Sigmoid colon (tissue), 7 donors: ENCODE results near the gene ATP2B1. TPM values are rescaled to one million over a fixed set of nuclear protein-coding genes. Genes with fewer than 3 reads are reported as not detected.

Source experiments
- DNase-seq: peaks from one replicate; pipeline ENCODE4 v3.0.0-alpha.2; 2019
- H3K27ac ChIP-seq, 4 donors: fragments of 200-600 bp; sonication (generic); one replicate each; pipeline ENCODE4 v1.5.1; 2016 to 2019; ENCODE audit warnings: mild to moderate bottlenecking in 1 of 4
- H3K27me3 ChIP-seq, 3 donors: fragments of 200-600 bp; sonication (generic); one replicate each; pipeline ENCODE4 v1.5.1; 2019; ENCODE audit warnings: mild to moderate bottlenecking in 1 of 3
- H3K36me3 ChIP-seq, 4 donors: fragments of 200-600 bp; sonication (generic); one replicate each; pipeline ENCODE4 v1.5.1; 2016 to 2019
- H3K4me1 ChIP-seq, 4 donors: fragments of 200-600 bp; sonication (generic); one replicate each; pipeline ENCODE4 v1.5.1; 2017 to 2019
- H3K4me3 ChIP-seq, 4 donors: fragments of 200-600 bp; sonication (generic); one replicate each; pipeline ENCODE4 v1.5.1; 2017 to 2019; ENCODE audit warnings: mild to moderate bottlenecking in 2 of 4, moderate library complexity in 1 of 4
- H3K9me3 ChIP-seq, 4 donors: fragments of 200-600 bp in 3 of 4; sonication (generic) in 3 of 4; one replicate each; pipeline versions ENCODE4 v1.5.1 to v1.6.1; 2013 to 2019
- CTCF ChIP-seq, 4 experiments: fragments of 450-650 bp in 3 of 4; fragments of 200-600 bp in 1 of 4; IDR thresholded peaks; one replicate each; pipeline ENCODE4 v1.5.1; 2016 to 2019; ENCODE audit warnings: antibody characterized with exemption in 4 of 4, mild to moderate bottlenecking in 3 of 4, moderate library complexity in 2 of 4
- EP300 ChIP-seq, 4 donors: sonication (generic); formaldehyde crosslinking; IDR thresholded peaks; one replicate each; pipeline ENCODE4 v1.6.1; 2017; ENCODE audit warnings: antibody characterized with exemption in 4 of 4
- POLR2A ChIP-seq, 2 donors: fragments of 450-650 bp; IDR thresholded peaks; one replicate each; pipeline ENCODE4 v1.6.1; 2016; ENCODE audit warnings: antibody characterized with exemption in 2 of 2, mild to moderate bottlenecking in 2 of 2, moderate library complexity in 2 of 2
- POLR2AphosphoS5 ChIP-seq, 4 donors: sonication (generic); formaldehyde crosslinking; IDR thresholded peaks; one replicate each; pipeline ENCODE4 v1.6.1; 2017; ENCODE audit warnings: antibody characterized with exemption in 4 of 4
- WGBS, 2 donors: extraction: QIAGEN DNeasy Blood & Tissue Kit; methylation state at CpG; one replicate each; pipeline ENCODE4 v1.1.7; 2013; 5-methylcytosine and 5-hydroxymethylcytosine counted together
- intact Hi-C: fragments of 100-400 bp; cut with DNase I; formaldehyde crosslinking; loops from one replicate; pipeline ENCODE4 v1.15.1; 2023
- polyA plus RNA-seq, 3 donors: library from polyadenylated mRNA; stranded (reverse); fragments of 200-250 nt; gene quantifications; one replicate each; pipeline ENCODE4 v1.2.3, GENCODE V29; 2013
- total RNA-seq, 4 donors: library from RNA; depleted of rRNA; stranded (reverse); fragments of >200 nt; gene quantifications; one replicate each; pipeline ENCODE4 v1.1.0, GENCODE V29; 2016
- donor health status: healthy with polysubstance abuse.
- donor health status: Bipolar disorder and iron deficiency.
- donor health status: healthy.

The ATP2B1 gene
- total and polyA plus RNA-seq, 7 donors: 4.8 to 39.1 (median 27.6) TPM

GRCh38 chr12:89634508-89634907 is 74.1 kb downstream of the ATP2B1 start:
- DNase-seq: no peak
- Histone ChIP-seq H3K4me1 (peaks cover 0 to 11% (median 5%) of the 10 kb centered on the region in 4 donors), H3K27ac (no peak overlapping the region), H3K9me3 (no peaks in the 10 kb centered on the region), H3K27me3 (no peaks in the 10 kb centered on the region), H3K36me3 (peaks cover 0 to 16% (median 0%) of the 10 kb centered on the region in 4 donors), H3K4me3 (no peak overlapping the region)
- intact Hi-C loops: no loop called here
- no peak for TF ChIP-seq CTCF (IDR thresholded peaks at IDR 0.05)
- no peak for TF ChIP-seq EP300 (IDR thresholded peaks at IDR 0.05)
- no peak for TF ChIP-seq POLR2A (IDR thresholded peaks at IDR 0.05)
- TF ChIP-seq POLR2AphosphoS5 (IDR thresholded peaks at IDR 0.05): no peak
- WGBS, 2 donors: 95% methylated on average over 3 of the region's 3 CpGs

- WGBS, 2 donors: 16 to 79% methylated on average over 1 of the region's 1 CpG
- TF ChIP-seq EP300 (IDR thresholded peaks at IDR 0.05) (no peak), POLR2AphosphoS5 (IDR thresholded peaks at IDR 0.05) (no peak), CTCF (IDR thresholded peaks at IDR 0.05) (no peak), POLR2A (IDR thresholded peaks at IDR 0.05) (no peak)
- H3K4me1 ChIP-seq: peaks cover 0 to 11% (median 5%) of the 10 kb centered on the region in 4 donors
- H3K27me3 ChIP-seq: no peaks in the 10 kb centered on the region
- DNase-seq: no peak
- H3K4me3 ChIP-seq: no peak overlapping the region
- peaks cover 0 to 26% (median 4%) of the 10 kb centered on the region in 4 donors for H3K36me3 ChIP-seq
- intact Hi-C loops: no loop called here
- H3K9me3 ChIP-seq: no peaks in the 10 kb centered on the region
- no peak overlapping the region for H3K27ac ChIP-seq
These were observed 75.9 kb downstream of the ATP2B1 start for GRCh38 chr12:89632778-89633177.

GRCh38 chr12:89622115-89622514 is 86.5 kb downstream of the ATP2B1 start:
- no peak for DNase-seq
- no peak for TF ChIP-seq CTCF (IDR thresholded peaks at IDR 0.05)
- no peak for TF ChIP-seq POLR2AphosphoS5 (IDR thresholded peaks at IDR 0.05)
- TF ChIP-seq POLR2A (IDR thresholded peaks at IDR 0.05): no peak
- TF ChIP-seq EP300 (IDR thresholded peaks at IDR 0.05): no peak
- Histone ChIP-seq H3K4me1 (no peaks in the 10 kb centered on the region), H3K9me3 (no peaks in the 10 kb centered on the region), H3K27me3 (no peaks in the 10 kb centered on the region), H3K4me3 (no peak overlapping the region), H3K27ac (no peak overlapping the region), H3K36me3 (peaks cover 0 to 43% (median 4%) of the 10 kb centered on the region in 4 donors)
- intact Hi-C loops: no loop called here

- 71 to 78% methylated on average over 1 of the region's 1 CpG for WGBS, 2 donors
- DNase-seq: no peak
- Histone ChIP-seq H3K27ac (no peak overlapping the region), H3K36me3 (peaks cover 0 to 40% (median 6%) of the 10 kb centered on the region in 4 donors), H3K9me3 (no peaks in the 10 kb centered on the region), H3K4me3 (no peak overlapping the region), H3K27me3 (no peaks in the 10 kb centered on the region), H3K4me1 (no peaks in the 10 kb centered on the region)
- TF ChIP-seq POLR2AphosphoS5 (IDR thresholded peaks at IDR 0.05) (no peak), CTCF (IDR thresholded peaks at IDR 0.05) (no peak), EP300 (IDR thresholded peaks at IDR 0.05) (no peak), POLR2A (IDR thresholded peaks at IDR 0.05) (no peak)
- intact Hi-C loops: no loop called here
These were observed 87.1 kb downstream of the ATP2B1 start for GRCh38 chr12:89621521-89621920.

- no peaks in the 10 kb centered on the region for H3K9me3 ChIP-seq
- H3K27ac ChIP-seq: no peak overlapping the region
- H3K36me3 ChIP-seq: peaks cover 0 to 34% (median 6%) of the 10 kb centered on the region in 4 donors
- no peaks in the 10 kb centered on the region for H3K27me3 ChIP-seq
- no peak overlapping the region for H3K4me3 ChIP-seq
- DNase-seq: no peak
- 95 to 97% methylated on average over 2 of the region's 2 CpGs for WGBS, 2 donors
- TF ChIP-seq POLR2A (IDR thresholded peaks at IDR 0.05) (no peak), EP300 (IDR thresholded peaks at IDR 0.05) (no peak), CTCF (IDR thresholded peaks at IDR 0.05) (no peak), POLR2AphosphoS5 (IDR thresholded peaks at IDR 0.05) (no peak)
- intact Hi-C loops: no loop called here
- no peaks in the 10 kb centered on the region for H3K4me1 ChIP-seq
These were observed 88.9 kb downstream of the ATP2B1 start for GRCh38 chr12:89619764-89620163.
